Naive thymus-derived CD4-positive, alpha-beta T cell (primary cell): Measurements from ENCODE around the gene SERPINI2. TPM values are rescaled to one million over a fixed set of nuclear protein-coding genes. Genes with fewer than 3 reads are reported as not detected.
A peak's percentile ranks its signal among the peaks of the same experiment; 100 is the strongest.

Experiments
- ATAC-seq: fragments of 150-1000 bp; cut with Tn5 transposase; 2 replicates; pipeline ENCODE4 v1.10.0; 2021; ENCODE audit warnings: mild to moderate bottlenecking, moderate library complexity
- CTCF ChIA-PET: fragments of 350-600 bp; sonication (Branson Sonifier 250); formaldehyde crosslinking; loops from one replicate; lab custom pipeline; 2021; ENCODE audit warnings: antibody characterized with exemption; lab: Charles Lee
- POLR2A ChIA-PET: fragments of 350-600 bp; sonication (Branson Sonifier 250); formaldehyde crosslinking; loops from one replicate; lab custom pipeline; 2021; ENCODE audit warnings: antibody characterized with exemption, inconsistent platforms; lab: Charles Lee
- DNase-seq, 9 donors: peaks; one replicate each; pipeline versions ENCODE4 v3.0.0 to v3.0.0-alpha.2; 2020 to 2022; ENCODE audit warnings: mixed read lengths in 1 of 9
- H3K27ac ChIP-seq: one replicate; pipeline ENCODE4 v1.7.0; 2013; ENCODE audit warnings: mild to moderate bottlenecking, low read depth, low read length, moderate library complexity
- H3K27me3 ChIP-seq, 2 donors: one replicate each; pipeline ENCODE4 v1.7.0; 2013; ENCODE audit warnings: low read length in 2 of 2, mild to moderate bottlenecking in 2 of 2, moderate library complexity in 2 of 2; ENCODE audit not compliant: control insufficient read depth in 2 of 2, insufficient read depth in 2 of 2
- H3K36me3 ChIP-seq, 3 experiments: 1 replicate in 2 of 3; 2 replicates in 1 of 3; pipeline ENCODE4 v1.7.0; 2013; ENCODE audit warnings: low read length in 3 of 3, mild to moderate bottlenecking in 3 of 3, moderate library complexity in 1 of 3; ENCODE audit not compliant: insufficient read depth in 3 of 3, control insufficient read depth in 2 of 3
- H3K4me1 ChIP-seq, 2 donors: one replicate each; pipeline ENCODE4 v1.7.0; 2013; ENCODE audit warnings: low read length in 2 of 2, mild to moderate bottlenecking in 2 of 2, moderate library complexity in 1 of 2; ENCODE audit not compliant: control insufficient read depth in 2 of 2, insufficient read depth in 2 of 2
- H3K4me3 ChIP-seq: 2 replicates; pipeline ENCODE4 v1.7.0; 2013; ENCODE audit warnings: mild to moderate bottlenecking, low read length
- H3K9me3 ChIP-seq, 3 experiments: 1 replicate in 2 of 3; 2 replicates in 1 of 3; pipeline ENCODE4 v1.7.0; 2013; ENCODE audit warnings: low read length in 3 of 3; ENCODE audit not compliant: control insufficient read depth in 2 of 3
- H3K27ac Mint-ChIP-seq, 9 donors: one replicate each; pipeline ENCODE4 v1.8.0; 2020 to 2022; ENCODE audit warnings: mixed read lengths in 9 of 9, mild to moderate bottlenecking in 8 of 9, moderate library complexity in 5 of 9, inconsistent platforms in 2 of 9
- H3K27me3 Mint-ChIP-seq, 5 donors: one replicate each; pipeline ENCODE4 v1.8.0; 2021 to 2022; ENCODE audit warnings: mixed read lengths in 5 of 5, mild to moderate bottlenecking in 1 of 5
- H3K36me3 Mint-ChIP-seq, 5 donors: one replicate each; pipeline ENCODE4 v1.8.0; 2020 to 2022; ENCODE audit warnings: mixed read lengths in 5 of 5, mild to moderate bottlenecking in 3 of 5, inconsistent platforms in 1 of 5
- H3K4me1 Mint-ChIP-seq, 7 donors: one replicate each; pipeline ENCODE4 v1.8.0; 2020 to 2022; ENCODE audit warnings: mixed read lengths in 7 of 7, mild to moderate bottlenecking in 3 of 7, inconsistent platforms in 1 of 7
- H3K4me3 Mint-ChIP-seq, 10 donors: one replicate each; pipeline ENCODE4 v1.8.0; 2020 to 2022; ENCODE audit warnings: mild to moderate bottlenecking in 10 of 10, mixed read lengths in 10 of 10, moderate library complexity in 6 of 10, inconsistent platforms in 2 of 10
- H3K9me3 Mint-ChIP-seq, 11 donors: one replicate each; pipeline ENCODE4 v1.8.0; 2020 to 2022; ENCODE audit warnings: mixed read lengths in 11 of 11, mild to moderate bottlenecking in 4 of 11, inconsistent platforms in 1 of 11, moderate library complexity in 1 of 11
- intact Hi-C, 2 donors: fragments of 100-400 bp; cut with micrococcal nuclease; formaldehyde crosslinking; loops; one replicate each; pipeline ENCODE4 v1.15.1; 2023
- polyA plus RNA-seq, 2 donors: library from polyadenylated mRNA; unstranded; fragments of 300-500 nt; fragmentation: Illumina TruSeq; gene quantifications; one replicate each; pipeline ENCODE4 v1.2.3, GENCODE V29; 2021
- total RNA-seq, 6 experiments: library from RNA in 5 of 6; stranded (reverse) in 5 of 6; gene quantifications; 1 replicate in 5 of 6; 2 replicates in 1 of 6; pipeline ENCODE4 v1.2.3 and lab custom pipeline; 2021 to 2026

Gene SERPINI2
- total RNA-seq (under 1 TPM in 1 of 5 experiments, not detected in 4; 0.74 TPM), polyA plus RNA-seq (not detected), total RNA-seq (lab: John Stamatoyannopoulos, UW) (not detected)

- CTCF ChIA-PET: no interaction called here
- Mint-ChIP-seq H3K27me3 (peaks cover 0 to 6% (median 0%) of the 10 kb centered on the region in 5 donors), H3K4me3 (no peak within 1 kb of the TSS), H3K4me1 (no peaks in the 10 kb centered on the region), H3K9me3 (no peaks in the 10 kb centered on the region), H3K36me3 (no peaks in the 10 kb centered on the region), H3K27ac (no peak within 1 kb of the TSS)
- ATAC-seq (no peak), DNase-seq (no peak)
- H3K27ac ChIP-seq: no peak within 1 kb of the TSS
- H3K9me3 ChIP-seq: no peaks in the 10 kb centered on the region
- H3K4me1 ChIP-seq: no peaks in the 10 kb centered on the region
- no peak within 1 kb of the TSS for H3K4me3 ChIP-seq
- no peaks in the 10 kb centered on the region for H3K27me3 ChIP-seq
- POLR2A ChIA-PET: no interaction called here
- intact Hi-C loops: no loop called here
- no peaks in the 10 kb centered on the region for H3K36me3 ChIP-seq
Observed at GRCh38 chr3:167473863-167474262, at the start of gene SERPINI2. Gene SERPINI2, minus strand, starts transcription at chr3:167474042. Its CDS starts 2,208 bp downstream, at chr3:167471834.

- H3K27me3 ChIP-seq: no peaks in the 10 kb centered on the region
- H3K27ac ChIP-seq: no peak overlapping the region
- Mint-ChIP-seq H3K27ac (no peak overlapping the region), H3K4me3 (no peak overlapping the region), H3K9me3 (peaks cover 0 to 10% (median 3%) of the 10 kb centered on the region in 11 donors), H3K4me1 (peaks cover 0 to 3% (median 0%) of the 10 kb centered on the region in 7 donors), H3K36me3 (no peaks in the 10 kb centered on the region), H3K27me3 (no peaks in the 10 kb centered on the region)
- ATAC-seq (peak; percentile 42), DNase-seq (no peak)
- H3K36me3 ChIP-seq: no peaks in the 10 kb centered on the region
- H3K9me3 ChIP-seq: no peaks in the 10 kb centered on the region
- H3K4me1 ChIP-seq: no peaks in the 10 kb centered on the region
- intact Hi-C loops: no loop called here
- H3K4me3 ChIP-seq: no peak overlapping the region
- ChIA-PET CTCF (no interaction called here), POLR2A (no interaction called here)
Observed at GRCh38 chr3:167521006-167521355, 47.1 kb upstream of the SERPINI2 start.

- CTCF ChIA-PET: no interaction called here
Observed at GRCh38 chr3:167520266-167521005, 46.6 kb upstream of the SERPINI2 start.

GRCh38 chr3:167507954-167508353 lies 34.1 kb upstream of the SERPINI2 start:
- H3K4me1 Mint-ChIP-seq: no peaks in the 10 kb centered on the region
- no peak overlapping the region for H3K4me3 ChIP-seq
- no peak overlapping the region for H3K27ac Mint-ChIP-seq
- intact Hi-C loops: no loop called here
- H3K27ac ChIP-seq: no peak overlapping the region
- no peaks in the 10 kb centered on the region for H3K36me3 ChIP-seq
- ATAC-seq (no peak), DNase-seq (no peak)
- H3K9me3 ChIP-seq: no peaks in the 10 kb centered on the region
- no peak overlapping the region for H3K4me3 Mint-ChIP-seq
- H3K36me3 Mint-ChIP-seq: no peaks in the 10 kb centered on the region
- peaks cover 0 to 6% (median 0%) of the 10 kb centered on the region in 5 donors for H3K27me3 Mint-ChIP-seq
- H3K9me3 Mint-ChIP-seq: peaks cover 0 to 5% (median 0%) of the 10 kb centered on the region in 11 donors
- POLR2A ChIA-PET: no interaction called here
- H3K4me1 ChIP-seq: no peaks in the 10 kb centered on the region
- CTCF ChIA-PET: no interaction called here
- H3K27me3 ChIP-seq: no peaks in the 10 kb centered on the region

More at GRCh38 chr3:167520266-167521005, 46.6 kb upstream of the SERPINI2 start:
- no peak for ATAC-seq
- no peaks in the 10 kb centered on the region for H3K4me1 ChIP-seq
- H3K27me3 ChIP-seq: no peaks in the 10 kb centered on the region
- Mint-ChIP-seq H3K4me1 (peaks cover 0 to 3% (median 0%) of the 10 kb centered on the region in 7 donors), H3K36me3 (no peaks in the 10 kb centered on the region), H3K27ac (no peak overlapping the region), H3K9me3 (peaks cover 0 to 13% (median 6%) of the 10 kb centered on the region in 11 donors), H3K27me3 (no peaks in the 10 kb centered on the region), H3K4me3 (no peak overlapping the region)
- no peak overlapping the region for H3K4me3 ChIP-seq
- no peak for DNase-seq
- POLR2A ChIA-PET: interaction anchor here (0.7 kb wide), 1 partner anchor 10 kb away, joined by 3 read pairs; no protein-coding TSS in a partner anchor
- intact Hi-C loops: no loop called here
- H3K9me3 ChIP-seq: no peaks in the 10 kb centered on the region
- no peak overlapping the region for H3K27ac ChIP-seq
- H3K36me3 ChIP-seq: no peaks in the 10 kb centered on the region

GRCh38 chr3:167502401-167502800 lies 28.6 kb upstream of the SERPINI2 start:
- peaks cover 0 to 9% (median 0%) of the 10 kb centered on the region in 5 donors for H3K27me3 Mint-ChIP-seq
- no peaks in the 10 kb centered on the region for H3K36me3 Mint-ChIP-seq
- peaks cover 0 to 3% (median 0%) of the 10 kb centered on the region in 7 donors for H3K4me1 Mint-ChIP-seq
- intact Hi-C loops: no loop called here
- POLR2A ChIA-PET: no interaction called here
- Histone ChIP-seq H3K4me3 (no peak overlapping the region), H3K9me3 (no peaks in the 10 kb centered on the region), H3K27ac (no peak overlapping the region), H3K27me3 (no peaks in the 10 kb centered on the region), H3K36me3 (no peaks in the 10 kb centered on the region), H3K4me1 (no peaks in the 10 kb centered on the region)
- H3K9me3 Mint-ChIP-seq: no peaks in the 10 kb centered on the region
- CTCF ChIA-PET: no interaction called here
- no peak for DNase-seq
- H3K27ac Mint-ChIP-seq: no peak overlapping the region
- H3K4me3 Mint-ChIP-seq: no peak overlapping the region
- ATAC-seq: no peak

- Histone ChIP-seq H3K4me1 (no peaks in the 10 kb centered on the region), H3K4me3 (no peak overlapping the region), H3K9me3 (no peaks in the 10 kb centered on the region), H3K27ac (no peak overlapping the region), H3K36me3 (no peaks in the 10 kb centered on the region), H3K27me3 (no peaks in the 10 kb centered on the region)
- Mint-ChIP-seq H3K27me3 (peaks cover 0 to 9% (median 0%) of the 10 kb centered on the region in 5 donors), H3K4me1 (peaks cover 0 to 3% (median 0%) of the 10 kb centered on the region in 7 donors), H3K4me3 (no peak overlapping the region), H3K36me3 (no peaks in the 10 kb centered on the region), H3K9me3 (no peaks in the 10 kb centered on the region), H3K27ac (no peak overlapping the region)
- ATAC-seq: no peak
- intact Hi-C loops: no loop called here
- CTCF ChIA-PET: no interaction called here
- POLR2A ChIA-PET: no interaction called here
- no peak for DNase-seq
Observed at GRCh38 chr3:167501941-167502340, 28.1 kb upstream of the SERPINI2 start.

- Mint-ChIP-seq H3K4me3 (no peak overlapping the region), H3K27ac (no peak overlapping the region), H3K4me1 (peaks cover 0 to 3% (median 0%) of the 10 kb centered on the region in 7 donors), H3K36me3 (no peaks in the 10 kb centered on the region), H3K9me3 (no peaks in the 10 kb centered on the region), H3K27me3 (peaks cover 0 to 22% (median 0%) of the 10 kb centered on the region in 5 donors)
- Histone ChIP-seq H3K27me3 (no peaks in the 10 kb centered on the region), H3K27ac (no peak overlapping the region), H3K4me3 (no peak overlapping the region), H3K36me3 (no peaks in the 10 kb centered on the region), H3K9me3 (no peaks in the 10 kb centered on the region), H3K4me1 (no peaks in the 10 kb centered on the region)
- ChIA-PET CTCF (no interaction called here), POLR2A (no interaction called here)
- no peak for ATAC-seq
- intact Hi-C loops: no loop called here
- DNase-seq: no peak
Observed at GRCh38 chr3:167497903-167498302, 24.1 kb upstream of the SERPINI2 start.
